Nephron progenitor cell (in vitro differentiated cells): ENCODE measurements around the gene HNRNPR.
A peak's percentile ranks its signal among the peaks of the same experiment; 100 is the strongest.

Experiments used
- DNase-seq: peaks from one replicate; pipeline ENCODE4 v3.0.0; 2021
- H3K27ac Mint-ChIP-seq: 2 replicates; pipeline ENCODE4 v1.8.0; 2021; ENCODE audit warnings: mild to moderate bottlenecking, moderate library complexity, mixed read lengths
- H3K27me3 Mint-ChIP-seq: 2 replicates; pipeline ENCODE4 v1.8.0; 2021; ENCODE audit warnings: mild to moderate bottlenecking, low read depth, mixed read lengths; ENCODE audit not compliant: poor library complexity
- H3K36me3 Mint-ChIP-seq: 2 replicates; pipeline ENCODE4 v1.8.0; 2021; ENCODE audit warnings: low read depth, mixed read lengths
- H3K4me1 Mint-ChIP-seq: 2 replicates; pipeline ENCODE4 v1.8.0; 2021; ENCODE audit warnings: mixed read lengths
- H3K4me3 Mint-ChIP-seq: 2 replicates; pipeline ENCODE4 v1.8.0; 2021; ENCODE audit warnings: mild to moderate bottlenecking, moderate library complexity, mixed read lengths
- H3K9me3 Mint-ChIP-seq: 2 replicates; pipeline ENCODE4 v1.8.0; 2021; ENCODE audit warnings: mild to moderate bottlenecking, moderate library complexity, mixed read lengths
- CTCF ChIP-seq: fragments of 200-600 bp; sonication (generic); IDR thresholded peaks from 2 replicates; pipeline ENCODE4 v1.5.0; 2021; ENCODE audit warnings: antibody characterized with exemption

Gene HNRNPR

DNA sequence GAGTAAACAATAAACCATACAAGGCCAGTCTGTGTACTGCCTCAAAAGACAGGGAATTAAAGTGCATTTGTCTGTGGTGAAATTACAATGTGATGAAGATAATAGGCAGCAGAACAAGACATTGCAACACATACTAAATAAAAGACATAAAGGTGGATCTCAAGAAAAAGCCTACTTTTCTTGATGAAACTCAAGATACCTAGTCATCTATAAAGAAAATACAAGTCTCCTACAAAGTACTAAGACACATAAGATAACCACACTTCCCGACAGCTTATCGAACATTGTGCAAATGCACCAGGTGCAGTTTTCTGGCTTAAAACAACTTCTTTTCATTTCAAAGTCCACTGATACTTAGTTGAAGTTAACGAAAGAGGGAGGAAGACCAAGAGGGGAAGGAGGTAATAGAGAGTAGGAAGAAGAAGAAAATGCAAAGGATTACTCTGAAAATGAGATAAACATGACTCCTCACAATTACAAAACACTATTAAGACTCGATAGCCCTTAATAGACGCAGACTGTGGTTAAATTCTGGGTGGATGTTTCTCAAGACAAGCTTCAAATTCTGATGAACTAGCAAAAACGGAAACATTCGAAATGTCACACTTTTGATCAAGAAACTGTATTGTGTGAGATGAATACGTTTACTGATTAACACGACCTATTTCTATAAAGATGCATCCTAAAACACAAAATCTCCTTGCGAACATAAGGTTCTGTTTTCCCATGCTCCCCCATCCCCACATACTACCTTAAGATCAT is 2.0 kb downstream of the HNRNPR start:
- Mint-ChIP-seq H3K27me3 (peaks cover 4% of the 10 kb centered on the region), H3K4me1 (peaks cover 50% of the 10 kb centered on the region), H3K27ac (peak overlapping the region; percentile 93), H3K9me3 (peaks cover 29% of the 10 kb centered on the region), H3K36me3 (peaks cover 46% of the 10 kb centered on the region), H3K4me3 (peak overlapping the region; percentile 90)
- TF ChIP-seq CTCF: no peak
- DNase-seq: no peak

- H3K4me3 Mint-ChIP-seq: peak overlapping the region; percentile 90
- H3K27me3 Mint-ChIP-seq: peaks cover 4% of the 10 kb centered on the region
- DNase-seq: no peak
- H3K27ac Mint-ChIP-seq: peak overlapping the region; percentile 77
- H3K36me3 Mint-ChIP-seq: peaks cover 62% of the 10 kb centered on the region
- no peak for TF ChIP-seq CTCF
- peaks cover 25% of the 10 kb centered on the region for H3K9me3 Mint-ChIP-seq
- H3K4me1 Mint-ChIP-seq: peaks cover 43% of the 10 kb centered on the region
Observed at GRCh38 chr1:23339632-23340031, 4.5 kb downstream of the HNRNPR start.

DNA sequence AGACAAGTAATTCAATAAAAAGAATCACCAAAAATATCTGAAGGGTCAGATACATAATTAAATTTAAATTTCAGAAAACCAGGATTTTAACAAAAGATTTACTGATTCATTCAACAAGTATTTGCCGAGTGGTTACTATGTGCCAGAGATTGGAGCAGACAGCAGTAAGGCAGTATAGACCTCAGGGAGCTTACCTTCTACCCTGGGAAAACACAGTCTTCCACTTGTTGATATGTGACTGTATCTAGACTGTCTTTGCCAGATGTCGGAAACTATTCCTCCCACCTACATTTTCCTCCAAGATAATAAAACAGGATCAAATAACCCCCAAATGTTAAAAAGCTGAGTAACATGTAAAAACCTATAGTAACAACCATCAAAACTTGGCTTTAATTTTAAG is 6.2 kb downstream of the HNRNPR start:
- Mint-ChIP-seq H3K9me3 (peaks cover 25% of the 10 kb centered on the region), H3K4me3 (no peak overlapping the region), H3K27ac (peak overlapping the region; percentile 70), H3K36me3 (peaks cover 78% of the 10 kb centered on the region), H3K4me1 (peaks cover 41% of the 10 kb centered on the region), H3K27me3 (peaks cover 4% of the 10 kb centered on the region)
- DNase-seq: no peak
- no peak for TF ChIP-seq CTCF

- Mint-ChIP-seq H3K9me3 (no peaks in the 10 kb centered on the region), H3K27me3 (no peaks in the 10 kb centered on the region), H3K27ac (peak overlapping the region; percentile 54), H3K4me3 (no peak overlapping the region), H3K36me3 (peaks cover 88% of the 10 kb centered on the region), H3K4me1 (no peaks in the 10 kb centered on the region)
- no peak for TF ChIP-seq CTCF
- DNase-seq: no peak
Observed at GRCh38 chr1:23331713-23332112, 12.4 kb downstream of the HNRNPR start.

GRCh38 chr1:23330846-23331245 is 13.2 kb downstream of the HNRNPR start:
- no peaks in the 10 kb centered on the region for H3K27me3 Mint-ChIP-seq
- H3K4me3 Mint-ChIP-seq: no peak overlapping the region
- H3K4me1 Mint-ChIP-seq: no peaks in the 10 kb centered on the region
- no peak overlapping the region for H3K27ac Mint-ChIP-seq
- TF ChIP-seq CTCF: no peak
- peaks cover 90% of the 10 kb centered on the region for H3K36me3 Mint-ChIP-seq
- DNase-seq: no peak
- no peaks in the 10 kb centered on the region for H3K9me3 Mint-ChIP-seq

- no peak for TF ChIP-seq CTCF
- H3K27ac Mint-ChIP-seq: peak overlapping the region; percentile 33
- peaks cover 3% of the 10 kb centered on the region for H3K9me3 Mint-ChIP-seq
- H3K4me3 Mint-ChIP-seq: no peak overlapping the region
- H3K27me3 Mint-ChIP-seq: no peaks in the 10 kb centered on the region
- H3K36me3 Mint-ChIP-seq: peaks cover 85% of the 10 kb centered on the region
- no peak for DNase-seq
- no peaks in the 10 kb centered on the region for H3K4me1 Mint-ChIP-seq
Observed at GRCh38 chr1:23325393-23325792, 18.7 kb downstream of the HNRNPR start.
